Colonic mucosa (tissue), 4 donors: ENCODE data around the gene UTP14A. TPM values are rescaled to one million over a fixed set of nuclear protein-coding genes. Genes with fewer than 3 reads are reported as not detected.

ENCODE experiments used
- DNase-seq: peaks from one replicate; pipeline ENCODE4 v3.0.0-alpha.2; 2020
- H3K27ac ChIP-seq: fragments of 200-600 bp; one replicate; pipeline ENCODE4 v1.8.0; 2021
- H3K27me3 ChIP-seq: fragments of 200-600 bp; one replicate; pipeline ENCODE4 v1.8.0; 2021
- H3K36me3 ChIP-seq: fragments of 200-600 bp; one replicate; pipeline ENCODE4 v1.8.0; 2021
- H3K4me1 ChIP-seq: fragments of 200-600 bp; one replicate; pipeline ENCODE4 v1.8.0; 2021; ENCODE audit warnings: mild to moderate bottlenecking
- H3K4me3 ChIP-seq: fragments of 200-600 bp; one replicate; pipeline ENCODE4 v1.8.0; 2021
- H3K9ac ChIP-seq, 2 donors: one replicate each; pipeline ENCODE4 v1.7.0; 2013; ENCODE audit warnings: control low read depth in 2 of 2, low read depth in 2 of 2, low read length in 2 of 2
- H3K9me3 ChIP-seq: fragments of 200-600 bp; one replicate; pipeline ENCODE4 v1.8.0; 2021
- CTCF ChIP-seq: fragments of 200-600 bp; IDR thresholded peaks from one replicate; pipeline ENCODE4 v1.8.0; 2022; ENCODE audit warnings: antibody characterized with exemption, mild to moderate bottlenecking
- intact Hi-C: fragments of 100-400 bp; cut with DNase I; formaldehyde crosslinking; loops from one replicate; pipeline ENCODE4 v1.14.1; 2022
- total RNA-seq, 2 donors: library from RNA; stranded (reverse); fragmentation: NEBNext Ultra II Directional in 1 of 2; extraction: Animal tissue kit (Norgen Biotek cat#: 25700) in 1 of 2; gene quantifications; one replicate each; pipeline ENCODE4 v1.2.1, GENCODE V29; 2021
- donor health status: healthy.
- donor health status: DM: no; HTN: no; CAD: no.
- donor health status: DM: no; HTN: no; CAD: no.

The UTP14A gene
- total RNA-seq, 2 donors from 2014 or later, result 9.9 to 17.4 TPM

GRCh38 chrX:129953881-129954280 is 47.9 kb downstream of the UTP14A start:
- no peak for DNase-seq
- Histone ChIP-seq H3K36me3 (no peaks in the 10 kb centered on the region), H3K9me3 (no peaks in the 10 kb centered on the region), H3K4me1 (no peaks in the 10 kb centered on the region), H3K27ac (no peak overlapping the region), H3K27me3 (no peaks in the 10 kb centered on the region), H3K9ac (no peak overlapping the region), H3K4me3 (no peak overlapping the region)
- intact Hi-C loops, result no loop called here
- TF ChIP-seq CTCF, result no peak

DNA sequence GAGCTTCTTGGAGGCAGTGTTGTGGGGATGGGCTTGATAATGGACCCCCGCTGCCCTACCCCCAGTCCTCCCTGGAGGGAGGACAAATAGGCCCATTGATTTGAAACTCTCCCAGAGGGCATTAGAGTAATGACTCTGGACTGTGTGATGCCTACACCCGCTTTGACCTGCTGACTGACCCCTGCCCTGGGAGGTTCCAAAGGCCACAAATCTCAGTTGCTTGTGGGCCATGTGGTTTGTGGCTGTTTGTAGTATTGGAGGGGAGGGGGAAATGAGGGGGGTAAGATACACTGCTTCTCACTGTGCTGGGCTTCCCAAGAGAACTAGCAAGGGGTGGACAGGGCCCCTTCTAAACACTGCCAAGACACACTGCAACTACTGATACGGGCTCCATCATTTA is 48.8 kb downstream of the UTP14A start:
- intact Hi-C loops, result no loop called here
- no peak overlapping the region for H3K9ac ChIP-seq
- H3K4me3 ChIP-seq, result no peak overlapping the region
- H3K36me3 ChIP-seq, result no peaks in the 10 kb centered on the region
- H3K9me3 ChIP-seq, result no peaks in the 10 kb centered on the region
- no peak for TF ChIP-seq CTCF
- H3K27me3 ChIP-seq, result no peaks in the 10 kb centered on the region
- no peaks in the 10 kb centered on the region for H3K4me1 ChIP-seq
- DNase-seq, result no peak
- no peak overlapping the region for H3K27ac ChIP-seq

GRCh38 chrX:129955682-129956081 is 49.7 kb downstream of the UTP14A start:
- no peak for DNase-seq
- no peak for TF ChIP-seq CTCF
- intact Hi-C loops, result no loop called here

DNA sequence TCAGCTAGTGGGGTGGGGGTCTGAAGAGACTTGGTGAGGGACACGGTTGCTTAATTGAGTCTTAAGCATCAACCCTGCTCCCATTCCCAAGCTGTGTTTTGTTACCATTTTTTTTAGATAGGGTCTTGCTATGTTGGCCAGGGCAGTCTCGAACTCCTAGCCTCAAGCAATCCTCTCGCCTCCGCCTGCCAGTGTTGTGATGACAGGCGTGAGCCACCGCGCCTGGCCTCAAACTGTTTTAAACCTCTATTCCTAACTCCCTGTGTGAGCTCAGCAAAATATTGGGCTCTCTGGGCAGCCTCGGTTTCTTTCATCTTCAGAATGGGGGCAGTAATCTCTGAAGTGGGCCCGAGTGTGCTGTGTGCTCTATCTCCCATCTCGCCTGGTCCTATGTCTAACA is 50.2 kb downstream of the UTP14A start:
- Histone ChIP-seq H3K4me1 (no peaks in the 10 kb centered on the region), H3K9ac (no peak overlapping the region), H3K36me3 (no peaks in the 10 kb centered on the region), H3K27me3 (no peaks in the 10 kb centered on the region), H3K9me3 (no peaks in the 10 kb centered on the region), H3K4me3 (no peak overlapping the region), H3K27ac (no peak overlapping the region)
- no peak for DNase-seq
- intact Hi-C loops, result no loop called here
- no peak for TF ChIP-seq CTCF

More at GRCh38 chrX:129955682-129956081, 49.7 kb downstream of the UTP14A start:
- H3K36me3 ChIP-seq, result no peaks in the 10 kb centered on the region
- H3K9me3 ChIP-seq, result no peaks in the 10 kb centered on the region
- H3K9ac ChIP-seq, result no peak overlapping the region
- H3K4me1 ChIP-seq, result no peaks in the 10 kb centered on the region
- H3K27ac ChIP-seq, result no peak overlapping the region
- H3K27me3 ChIP-seq, result no peaks in the 10 kb centered on the region
- H3K4me3 ChIP-seq, result no peak overlapping the region

GRCh38 chrX:129956765-129957164 is 50.8 kb downstream of the UTP14A start:
- no peak for DNase-seq
- intact Hi-C loops, result no loop called here
- no peaks in the 10 kb centered on the region for H3K4me1 ChIP-seq
- no peak for TF ChIP-seq CTCF
- no peaks in the 10 kb centered on the region for H3K9me3 ChIP-seq
- no peaks in the 10 kb centered on the region for H3K36me3 ChIP-seq
- H3K9ac ChIP-seq, result peak overlapping the region in 1 of 2 donors; percentile 50
- H3K27me3 ChIP-seq, result no peaks in the 10 kb centered on the region
- peak overlapping the region; percentile 40 for H3K27ac ChIP-seq
- H3K4me3 ChIP-seq, result peak overlapping the region; percentile 27
